ENCODE data around the gene SCYGR5.

The SCYGR5 gene

GRCh38 chr2:227707390-227707789, 40.8 kb downstream of the SCYGR5 start:
- DNase-seq (ENCODE audit: low spot score in 2 of 2): no peak
- Mint-ChIP-seq H3K9me3 (no peaks in the 10 kb centered on the region), H3K4me3 (no peak overlapping the region), H3K36me3 (no peaks in the 10 kb centered on the region), H3K27ac (no peak overlapping the region), H3K4me1 (no peaks in the 10 kb centered on the region)
- ATAC-seq: no peak

- H3K27ac Mint-ChIP-seq: no peak overlapping the region
- no peak for ATAC-seq
- no peak overlapping the region for H3K4me3 Mint-ChIP-seq
- H3K36me3 Mint-ChIP-seq: no peaks in the 10 kb centered on the region
- H3K9me3 Mint-ChIP-seq: no peaks in the 10 kb centered on the region
- H3K4me1 Mint-ChIP-seq: no peaks in the 10 kb centered on the region
- no peak for DNase-seq (ENCODE audit: low spot score in 2 of 2)
Observed at GRCh38 chr2:227710986-227711385, 44.4 kb downstream of the SCYGR5 start.

- no peaks in the 10 kb centered on the region for H3K9me3 Mint-ChIP-seq
- H3K4me3 Mint-ChIP-seq: no peak overlapping the region
- no peaks in the 10 kb centered on the region for H3K4me1 Mint-ChIP-seq
- H3K27ac Mint-ChIP-seq: no peak overlapping the region
- ATAC-seq: no peak
- no peak for DNase-seq (ENCODE audit: low spot score in 2 of 2)
- no peaks in the 10 kb centered on the region for H3K36me3 Mint-ChIP-seq
Observed at GRCh38 chr2:227713291-227713690, 46.7 kb downstream of the SCYGR5 start.

- no peak overlapping the region for H3K27ac Mint-ChIP-seq
- no peaks in the 10 kb centered on the region for H3K4me1 Mint-ChIP-seq
- H3K9me3 Mint-ChIP-seq: no peaks in the 10 kb centered on the region
- no peak overlapping the region for H3K4me3 Mint-ChIP-seq
- H3K36me3 Mint-ChIP-seq: no peaks in the 10 kb centered on the region
- DNase-seq (ENCODE audit: low spot score in 2 of 2): no peak
- no peak for ATAC-seq
Observed at GRCh38 chr2:227716501-227716900, 49.9 kb downstream of the SCYGR5 start.
